ENCODE data around the gene SCUBE1.
A peak's percentile ranks its signal among the peaks of the same experiment; 100 is the strongest.

Gene SCUBE1

DNA sequence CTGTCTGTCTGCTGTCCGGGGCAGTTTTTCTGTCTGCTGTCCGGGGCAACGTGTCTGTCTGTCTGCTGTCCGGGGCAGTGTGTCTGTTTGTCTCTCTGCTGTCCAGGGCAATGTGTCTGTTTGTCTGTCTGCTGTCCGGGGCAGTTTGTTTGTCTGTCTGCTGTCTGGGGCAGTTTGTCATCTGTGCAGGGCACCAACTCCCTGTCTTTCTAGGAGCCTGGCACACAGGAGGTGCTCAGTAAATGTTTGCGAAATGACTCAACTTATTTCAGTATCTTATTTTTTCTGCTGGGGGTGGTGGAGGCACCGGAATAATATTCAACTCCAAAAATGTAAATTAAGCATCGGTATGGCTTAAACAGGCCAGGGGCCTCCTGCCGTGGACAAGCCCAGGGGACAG is 144.2 kb downstream of the SCUBE1 start:
- no peaks in the 10 kb centered on the region for H3K4me1 ChIP-seq (ENCODE audit: control insufficient read depth, insufficient read depth, low read length, unreplicated experiment)
- H2AFZ ChIP-seq (ENCODE audit: low read length, unreplicated experiment), result no peak overlapping the region
- H3K4me3 ChIP-seq (ENCODE audit: low read depth, low read length), result no peak overlapping the region
- H3K27ac ChIP-seq (ENCODE audit: low read depth, low read length), result no peak overlapping the region
- 0 out of 2 replicates have a peak, but pooled peaks cover 4% of the 10 kb centered on the region for H3K27me3 ChIP-seq (ENCODE audit: insufficient read depth, low read length)
- H3K79me2 ChIP-seq (ENCODE audit: control insufficient read depth, insufficient read depth, low read length, unreplicated experiment), result no peaks in the 10 kb centered on the region
- no peaks in the 10 kb centered on the region for H3K36me3 ChIP-seq (ENCODE audit: insufficient read depth, low read length)

DNA sequence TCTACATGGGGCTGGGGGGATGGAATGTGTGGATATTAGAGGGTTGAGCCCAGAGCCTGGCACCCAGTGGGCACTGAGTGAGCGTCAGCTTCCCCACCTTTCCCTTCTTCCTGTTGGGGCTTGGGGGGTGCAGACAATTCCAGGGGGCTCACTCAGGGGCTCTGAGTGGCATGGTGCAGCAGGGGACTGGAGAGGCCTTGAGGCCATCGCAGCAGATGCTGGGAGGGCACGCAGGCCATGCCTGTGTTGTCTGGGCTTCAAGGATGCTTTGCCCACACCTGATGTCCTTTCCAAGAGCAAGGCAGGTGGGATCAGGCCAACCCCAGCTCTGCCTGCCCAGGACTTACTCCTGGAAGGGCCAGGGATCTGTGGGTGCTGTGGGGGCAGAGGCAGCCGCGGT is 145.0 kb downstream of the SCUBE1 start:
- no peaks in the 10 kb centered on the region for H3K36me3 ChIP-seq (ENCODE audit: insufficient read depth, low read length)
- no peaks in the 10 kb centered on the region for H3K79me2 ChIP-seq (ENCODE audit: control insufficient read depth, insufficient read depth, low read length, unreplicated experiment)
- no peak overlapping the region for H3K4me3 ChIP-seq (ENCODE audit: low read depth, low read length)
- no peak overlapping the region for H3K27ac ChIP-seq (ENCODE audit: low read depth, low read length)
- H3K4me1 ChIP-seq (ENCODE audit: control insufficient read depth, insufficient read depth, low read length, unreplicated experiment), result no peaks in the 10 kb centered on the region
- H3K27me3 ChIP-seq (ENCODE audit: insufficient read depth, low read length), result 0 out of 2 replicates have a peak, but pooled peaks cover 4% of the 10 kb centered on the region
- H2AFZ ChIP-seq (ENCODE audit: low read length, unreplicated experiment), result no peak overlapping the region

DNA sequence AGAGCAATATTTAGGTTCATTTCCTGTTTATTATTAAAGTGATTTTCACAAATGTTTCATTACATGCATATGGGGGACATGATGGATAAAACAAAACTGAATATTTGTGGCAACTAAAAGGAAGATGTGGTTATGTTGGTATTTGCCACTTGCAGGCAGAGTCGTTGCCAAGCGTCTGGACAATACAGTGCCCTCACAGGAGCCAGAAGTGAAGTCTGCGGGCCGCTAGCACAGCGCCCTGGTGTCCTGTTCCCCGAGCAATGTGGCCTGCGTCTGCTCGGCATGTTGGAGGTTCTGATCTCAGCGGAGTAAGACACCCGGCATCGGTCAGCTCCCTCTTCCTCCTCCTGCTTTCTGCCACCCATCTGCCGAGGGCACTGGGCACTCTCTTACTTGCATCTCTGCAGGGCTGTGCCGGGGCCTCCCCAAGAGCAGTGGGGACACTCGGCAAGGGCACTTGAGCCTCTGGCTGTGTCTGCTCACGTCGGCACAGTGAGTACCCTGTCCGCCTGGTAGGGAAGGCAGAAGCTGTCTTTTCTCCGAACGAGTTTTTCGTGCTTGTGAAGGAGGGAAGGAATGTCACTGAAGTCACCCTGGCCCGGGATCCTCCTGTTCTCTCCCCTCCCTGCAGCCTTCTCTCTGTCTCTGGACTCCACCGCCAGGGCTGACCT is 145.8 kb downstream of the SCUBE1 start:
- Histone ChIP-seq H3K4me1 (ENCODE audit: control insufficient read depth, insufficient read depth, low read length, unreplicated experiment) (no peaks in the 10 kb centered on the region), H3K27me3 (ENCODE audit: insufficient read depth, low read length) (0 out of 2 replicates have a peak, but pooled peaks cover 4% of the 10 kb centered on the region), H3K27ac (ENCODE audit: low read depth, low read length) (no peak overlapping the region), H3K79me2 (ENCODE audit: control insufficient read depth, insufficient read depth, low read length, unreplicated experiment) (no peaks in the 10 kb centered on the region), H2AFZ (ENCODE audit: low read length, unreplicated experiment) (no peak overlapping the region), H3K36me3 (ENCODE audit: insufficient read depth, low read length) (no peaks in the 10 kb centered on the region), H3K4me3 (ENCODE audit: low read depth, low read length) (no peak overlapping the region)

DNA sequence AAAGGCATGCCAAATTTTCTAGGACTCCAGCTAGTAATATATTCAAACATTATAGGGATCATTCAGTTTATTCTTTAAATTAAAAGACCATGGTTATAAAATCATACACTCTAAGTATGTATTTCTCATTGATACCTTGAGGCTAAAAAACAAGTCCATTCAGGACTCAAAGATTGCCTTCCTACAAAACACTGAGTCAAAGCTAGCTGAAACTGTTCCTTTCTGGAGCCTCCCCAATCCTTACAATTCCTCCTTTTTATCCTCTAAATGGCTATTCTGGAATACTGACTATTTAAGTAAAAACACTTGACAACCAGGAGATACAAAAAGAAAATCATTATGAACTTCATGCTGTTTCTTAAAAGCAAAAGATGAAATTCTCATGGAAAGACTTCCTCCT is 151.3 kb downstream of the SCUBE1 start:
- Histone ChIP-seq H3K4me1 (ENCODE audit: control insufficient read depth, insufficient read depth, low read length, unreplicated experiment) (no peaks in the 10 kb centered on the region), H3K4me3 (ENCODE audit: low read depth, low read length) (no peak overlapping the region), H3K27ac (ENCODE audit: low read depth, low read length) (no peak overlapping the region), H3K79me2 (ENCODE audit: control insufficient read depth, insufficient read depth, low read length, unreplicated experiment) (no peaks in the 10 kb centered on the region), H2AFZ (ENCODE audit: low read length, unreplicated experiment) (no peak overlapping the region), H3K27me3 (ENCODE audit: insufficient read depth, low read length) (0 out of 2 replicates have a peak, but pooled peaks cover 4% of the 10 kb centered on the region), H3K36me3 (ENCODE audit: insufficient read depth, low read length) (no peaks in the 10 kb centered on the region)

DNA sequence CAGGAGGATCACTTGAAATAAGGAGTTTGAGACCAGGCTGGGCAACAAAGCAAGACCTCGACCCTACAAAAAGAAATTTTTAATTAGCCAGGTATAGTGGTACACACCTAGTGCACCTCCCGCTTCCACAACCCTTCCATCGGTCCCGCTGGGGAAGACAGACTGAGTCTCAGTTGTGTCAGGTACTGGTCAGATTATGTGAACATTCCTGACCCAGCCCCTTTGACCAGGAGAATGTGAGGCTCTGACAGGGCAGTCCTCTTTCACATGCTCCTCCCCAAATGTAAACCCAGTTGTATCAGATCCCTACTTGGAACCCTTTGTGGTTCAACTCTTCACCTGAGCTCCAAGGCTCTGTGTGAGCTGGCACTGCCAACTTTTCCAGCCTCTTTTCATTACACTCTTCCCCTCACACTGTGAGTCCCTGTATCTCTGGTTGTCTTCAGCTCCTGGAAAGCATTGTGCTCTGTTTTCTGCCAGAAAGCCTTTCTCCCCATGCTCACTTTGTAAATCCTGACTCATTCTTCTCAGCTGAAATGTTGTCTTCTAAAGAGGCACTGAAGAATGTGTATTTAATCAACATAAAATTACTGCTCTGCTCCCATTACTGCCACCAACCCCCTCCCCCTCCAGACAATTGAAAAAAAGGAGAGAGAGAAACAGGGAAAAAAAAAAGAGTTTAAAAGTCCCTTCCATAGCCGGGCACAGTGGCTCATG is 154.2 kb downstream of the SCUBE1 start:
- no peak overlapping the region for H2AFZ ChIP-seq (ENCODE audit: low read length, unreplicated experiment)
- H3K4me3 ChIP-seq (ENCODE audit: low read depth, low read length), result no peak overlapping the region
- no peaks in the 10 kb centered on the region for H3K27me3 ChIP-seq (ENCODE audit: insufficient read depth, low read length)
- no peak overlapping the region for H3K27ac ChIP-seq (ENCODE audit: low read depth, low read length)
- H3K79me2 ChIP-seq (ENCODE audit: control insufficient read depth, insufficient read depth, low read length, unreplicated experiment), result peaks cover 9% of the 10 kb centered on the region
- H3K36me3 ChIP-seq (ENCODE audit: insufficient read depth, low read length), result no peaks in the 10 kb centered on the region
- peaks cover 6% of the 10 kb centered on the region for H3K4me1 ChIP-seq (ENCODE audit: control insufficient read depth, insufficient read depth, low read length, unreplicated experiment)

DNA sequence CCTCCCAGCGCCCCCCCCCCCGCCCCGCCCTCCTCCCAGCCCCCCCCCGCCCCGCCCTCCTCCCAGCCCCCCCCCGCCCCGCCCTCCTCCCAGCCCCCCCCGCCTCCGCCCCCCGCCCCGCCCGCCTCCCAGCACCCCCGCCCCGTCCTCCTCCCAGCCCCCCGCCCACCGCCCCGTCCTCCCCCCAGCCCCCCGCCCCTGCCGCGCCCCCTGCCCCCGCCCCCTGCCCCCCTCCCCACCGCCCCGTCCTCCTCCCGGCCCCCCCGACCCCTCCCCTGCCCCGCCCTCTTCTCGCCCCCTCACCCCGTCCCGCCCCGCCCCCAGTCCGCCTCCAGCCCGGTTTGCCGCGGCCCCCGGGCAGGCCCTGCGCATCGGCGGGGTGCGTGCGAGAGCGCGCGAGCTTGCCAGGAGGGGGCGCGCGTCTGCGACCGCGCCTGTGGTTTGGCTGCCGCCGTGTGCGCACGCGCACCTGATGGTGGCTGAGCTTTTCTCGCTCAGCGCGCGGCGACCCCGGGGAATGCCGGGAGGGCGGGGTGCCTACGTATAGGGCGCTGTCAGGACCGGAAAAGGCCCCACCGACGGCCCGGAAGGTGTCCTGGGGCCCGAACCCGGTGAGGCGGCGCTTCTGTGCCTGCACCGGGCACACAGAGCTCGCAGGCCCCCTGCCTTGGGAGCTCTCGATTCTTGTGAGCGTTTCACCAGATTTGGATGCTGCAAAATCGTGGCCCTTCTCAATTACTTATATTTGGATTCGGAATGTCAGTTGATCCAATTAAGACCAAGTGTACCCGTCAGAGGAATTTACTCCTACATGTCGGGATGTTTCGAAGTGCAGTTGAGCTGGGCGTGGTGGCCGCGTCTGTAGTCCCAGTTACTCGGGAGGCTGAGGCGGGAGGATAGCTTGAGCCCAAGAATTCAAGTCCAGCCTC is 155.7 kb downstream of the SCUBE1 start:
- H3K36me3 ChIP-seq (ENCODE audit: insufficient read depth, low read length), result no peaks in the 10 kb centered on the region
- peak overlapping the region; percentile 81 for H3K4me3 ChIP-seq (ENCODE audit: low read depth, low read length)
- H3K27ac ChIP-seq (ENCODE audit: low read depth, low read length), result peak overlapping the region; percentile 79
- H3K4me1 ChIP-seq (ENCODE audit: control insufficient read depth, insufficient read depth, low read length, unreplicated experiment), result peaks cover 7% of the 10 kb centered on the region
- peak overlapping the region; percentile 88 for H2AFZ ChIP-seq (ENCODE audit: low read length, unreplicated experiment)
- peaks cover 9% of the 10 kb centered on the region for H3K79me2 ChIP-seq (ENCODE audit: control insufficient read depth, insufficient read depth, low read length, unreplicated experiment)
- H3K27me3 ChIP-seq (ENCODE audit: insufficient read depth, low read length), result no peaks in the 10 kb centered on the region

DNA sequence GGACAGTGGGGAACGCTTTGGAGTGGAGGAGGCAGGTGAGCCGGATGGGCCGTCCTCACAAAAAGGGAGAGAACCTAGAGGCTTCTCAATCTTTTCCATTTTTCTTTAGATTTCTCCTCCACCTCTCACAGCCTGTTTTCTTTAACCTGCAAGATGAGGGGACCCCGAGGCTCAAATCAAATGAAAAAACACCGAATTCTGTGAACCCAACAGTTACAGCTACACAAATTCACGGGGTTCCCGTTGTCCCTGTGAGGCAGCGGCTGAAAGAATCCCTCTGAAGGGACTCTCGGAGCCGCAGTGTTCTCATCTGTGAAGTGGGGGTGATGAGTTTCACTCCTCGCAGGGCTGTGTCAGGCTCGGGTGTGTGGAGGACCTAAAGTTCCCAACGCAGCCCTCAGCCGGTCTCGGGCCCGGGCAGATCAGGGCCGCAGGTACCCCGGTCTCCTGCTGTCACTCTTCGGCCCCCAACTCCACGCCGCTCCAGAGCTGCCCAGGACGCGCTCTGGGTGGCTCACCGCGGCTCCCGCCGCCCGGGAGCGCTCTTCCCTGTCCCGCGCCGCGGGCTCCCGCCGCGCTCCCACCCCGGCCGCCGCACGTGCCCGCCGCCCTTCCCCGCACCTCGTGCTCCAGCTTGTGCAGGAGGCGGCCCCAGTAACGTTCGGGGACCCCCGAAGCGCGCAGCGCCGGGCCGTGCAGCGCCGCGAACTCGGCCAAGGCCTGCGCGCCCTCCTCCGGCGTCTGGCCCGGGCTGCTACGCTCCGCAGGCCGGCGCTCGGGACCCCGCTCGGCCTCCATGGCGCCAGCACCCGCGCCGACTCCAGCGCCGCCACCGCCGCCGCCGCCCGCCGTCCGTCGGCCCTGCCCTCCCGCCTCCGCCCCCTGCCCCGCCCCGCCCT is 156.7 kb downstream of the SCUBE1 start, which contains the start of gene TTLL12:
TSS of gene TTLL12 (minus strand) at position 863 of the 899 bp plus-strand sequence. CDS start at position 798, 65 bp downstream.
- Histone ChIP-seq H3K4me3 (ENCODE audit: low read depth, low read length) (peak within 1 kb of the TSS; percentile 88), H3K79me2 (ENCODE audit: control insufficient read depth, insufficient read depth, low read length, unreplicated experiment) (peaks cover 9% of the 10 kb centered on the region), H3K27me3 (ENCODE audit: insufficient read depth, low read length) (no peaks in the 10 kb centered on the region), H3K4me1 (ENCODE audit: control insufficient read depth, insufficient read depth, low read length, unreplicated experiment) (peaks cover 7% of the 10 kb centered on the region), H3K36me3 (ENCODE audit: insufficient read depth, low read length) (no peaks in the 10 kb centered on the region), H3K27ac (ENCODE audit: low read depth, low read length) (peak within 1 kb of the TSS; percentile 79), H2AFZ (ENCODE audit: low read length, unreplicated experiment) (peak within 1 kb of the TSS; percentile 88)

DNA sequence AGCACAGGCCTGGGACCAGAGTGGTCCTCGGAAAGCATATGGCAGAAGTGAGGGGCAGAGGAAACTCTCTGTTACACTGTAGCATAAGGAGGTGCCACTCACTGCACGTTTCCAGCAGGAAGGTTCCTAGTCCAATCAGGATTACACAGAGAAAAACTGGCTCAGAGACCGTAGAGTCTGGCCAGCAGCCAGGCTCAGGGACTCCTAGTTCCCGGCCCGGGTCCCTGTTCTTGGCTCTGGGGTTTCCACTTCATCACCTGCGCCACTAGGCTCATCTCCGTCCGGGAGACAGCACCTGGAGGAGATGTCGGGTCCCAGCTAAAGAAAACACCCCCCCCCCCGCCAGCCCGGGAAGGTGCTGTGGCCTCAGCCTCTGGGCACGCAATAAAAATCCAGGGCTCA is 157.3 kb downstream of the SCUBE1 start:
- H3K27ac ChIP-seq (ENCODE audit: low read depth, low read length), result no peak overlapping the region
- H3K4me1 ChIP-seq (ENCODE audit: control insufficient read depth, insufficient read depth, low read length, unreplicated experiment), result peaks cover 7% of the 10 kb centered on the region
- H3K27me3 ChIP-seq (ENCODE audit: insufficient read depth, low read length), result no peaks in the 10 kb centered on the region
- H3K36me3 ChIP-seq (ENCODE audit: insufficient read depth, low read length), result no peaks in the 10 kb centered on the region
- peak overlapping the region; percentile 88 for H3K4me3 ChIP-seq (ENCODE audit: low read depth, low read length)
- no peak overlapping the region for H2AFZ ChIP-seq (ENCODE audit: low read length, unreplicated experiment)
- peaks cover 9% of the 10 kb centered on the region for H3K79me2 ChIP-seq (ENCODE audit: control insufficient read depth, insufficient read depth, low read length, unreplicated experiment)

DNA sequence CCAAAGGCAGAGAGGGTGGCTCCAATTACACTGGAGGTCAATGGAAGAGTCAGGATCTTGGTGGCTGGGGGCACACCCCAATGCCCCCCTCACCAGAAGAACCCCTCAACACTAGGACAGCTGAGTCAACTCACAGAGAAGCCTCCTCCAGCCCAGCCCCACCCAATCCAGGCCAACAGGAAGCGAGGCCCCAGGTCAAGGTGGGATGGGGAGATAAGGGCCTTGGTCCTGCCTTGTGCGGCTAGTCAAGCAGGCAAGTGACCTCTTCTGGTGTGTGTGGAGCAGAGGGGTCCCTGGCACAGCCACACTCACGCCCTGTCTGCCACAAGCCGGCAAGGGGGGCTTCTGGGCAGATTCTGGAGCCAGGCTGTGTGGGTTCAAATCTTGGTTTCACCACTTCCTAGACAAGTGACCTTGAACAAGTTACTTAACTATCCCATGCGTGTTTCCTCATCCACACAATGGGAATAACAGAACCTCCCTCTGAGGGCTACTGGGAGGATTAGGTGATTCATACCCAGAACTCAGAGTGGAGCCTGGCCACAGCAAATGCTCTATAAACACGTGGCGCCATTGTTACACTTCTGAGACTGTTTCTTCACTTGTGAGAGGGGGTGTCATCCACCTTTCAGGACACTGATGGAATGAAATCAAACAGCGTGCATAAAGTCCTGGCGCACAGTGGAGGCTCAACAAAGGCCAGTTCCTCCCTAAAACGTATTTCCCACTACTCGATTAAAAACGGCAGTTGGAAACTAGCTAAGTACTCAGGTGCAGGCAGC is 159.5 kb downstream of the SCUBE1 start:
- Histone ChIP-seq H3K36me3 (ENCODE audit: insufficient read depth, low read length) (no peaks in the 10 kb centered on the region; the same call in 1 of the 2 replicates), H3K27ac (ENCODE audit: low read depth, low read length) (no peak overlapping the region), H3K27me3 (ENCODE audit: insufficient read depth, low read length) (no peaks in the 10 kb centered on the region), H3K4me1 (ENCODE audit: control insufficient read depth, insufficient read depth, low read length, unreplicated experiment) (peaks cover 7% of the 10 kb centered on the region), H3K79me2 (ENCODE audit: control insufficient read depth, insufficient read depth, low read length, unreplicated experiment) (peaks cover 9% of the 10 kb centered on the region), H3K4me3 (ENCODE audit: low read depth, low read length) (no peak overlapping the region), H2AFZ (ENCODE audit: low read length, unreplicated experiment) (no peak overlapping the region)

Data from ACC112 (cell line).